ENCODE results near the gene ZNF467.

ZNF467 gene

DNA sequence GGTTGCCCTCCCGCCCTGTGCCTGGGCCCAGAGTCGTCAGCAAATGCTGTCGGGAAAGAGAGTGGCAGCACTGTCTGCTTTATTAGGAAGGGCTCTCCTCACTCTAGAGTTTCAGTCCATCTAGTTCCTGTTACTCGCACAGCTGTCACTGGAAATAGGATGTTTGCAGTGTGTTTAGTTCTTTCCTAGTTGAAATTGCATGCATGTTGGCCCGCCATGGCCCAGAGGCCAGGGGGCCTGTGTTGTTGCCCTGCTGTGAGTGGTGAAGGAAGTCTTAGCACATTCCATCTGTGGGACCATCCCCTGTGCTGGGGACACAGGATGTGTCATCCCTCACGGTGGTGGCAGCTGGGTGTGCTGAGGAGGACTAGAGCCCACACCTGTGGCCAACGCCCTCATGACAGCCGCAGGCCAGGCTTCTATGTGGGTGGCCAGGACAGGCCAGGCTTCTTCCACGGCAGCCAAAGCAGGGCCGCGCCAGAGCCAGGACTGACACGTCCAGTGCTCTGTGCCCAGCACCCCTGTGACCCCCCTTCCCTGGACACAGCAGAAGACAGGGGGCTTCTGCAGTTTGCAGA, 45.4 kb downstream of the ZNF467 start:
- no peak for DNase-seq (ENCODE audit: low spot score)

DNA sequence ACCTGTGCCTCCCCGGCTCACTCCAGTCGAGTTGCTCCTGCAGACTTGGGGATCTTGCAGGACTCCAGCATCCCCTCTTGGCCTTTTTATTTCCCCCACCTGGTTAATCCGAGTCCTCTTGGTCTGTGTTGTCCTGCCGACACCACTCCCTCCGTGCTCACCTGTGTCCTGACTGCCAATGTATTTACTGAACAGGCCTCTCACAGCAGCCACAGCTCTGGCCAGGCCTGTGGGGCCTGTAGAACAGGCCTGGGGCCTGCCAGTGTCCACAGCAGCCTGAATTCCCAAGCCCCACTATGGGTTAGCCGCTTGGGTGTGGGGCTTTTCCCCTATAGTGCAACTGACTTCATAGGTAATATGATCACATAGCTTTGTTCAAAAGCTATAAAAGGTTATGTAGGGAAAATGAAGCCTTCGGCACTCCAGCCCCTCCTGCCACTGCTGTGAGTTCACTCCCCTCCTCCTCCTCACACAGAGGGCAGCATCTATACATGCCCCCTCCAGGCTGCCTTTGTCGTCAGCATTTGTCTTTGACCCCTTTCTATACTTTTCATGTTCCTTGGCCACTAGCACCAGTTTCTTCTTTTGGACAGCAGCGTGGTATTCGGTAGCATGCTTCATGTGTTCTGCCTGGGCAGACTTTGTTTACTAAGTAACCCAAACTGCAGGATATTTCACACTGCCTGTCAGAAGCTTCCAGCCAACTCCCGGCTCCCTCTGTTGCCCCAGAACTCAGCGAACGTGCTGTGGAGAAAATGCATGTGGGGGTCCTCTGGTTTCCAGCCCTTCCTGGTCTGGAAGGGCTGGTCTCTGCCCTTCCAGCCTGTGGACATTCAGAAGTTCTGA, 46.1 kb downstream of the ZNF467 start:
- no peak for DNase-seq (ENCODE audit: low spot score)

DNA sequence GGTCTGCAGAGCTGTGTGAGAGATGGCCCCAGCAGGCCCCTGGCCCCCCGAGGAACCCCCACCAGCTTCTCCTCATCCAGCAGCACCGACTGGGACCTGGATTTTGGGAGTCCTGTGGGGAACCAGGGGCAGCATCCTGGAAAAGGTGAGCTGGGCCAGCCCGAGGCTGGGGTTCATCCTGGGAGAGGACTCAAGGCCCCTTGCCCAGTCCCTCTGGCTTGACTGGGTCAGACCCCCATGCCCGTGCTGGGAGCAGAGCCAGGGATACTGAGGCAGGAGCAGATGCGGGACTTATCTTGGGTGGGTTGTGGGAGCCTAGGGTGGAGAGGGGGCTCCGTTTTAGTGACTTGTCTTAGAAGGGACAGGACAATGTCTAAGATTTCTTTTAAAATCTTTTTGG, 47.5 kb downstream of the ZNF467 start:
- DNase-seq (ENCODE audit: low spot score): no peak

DNA sequence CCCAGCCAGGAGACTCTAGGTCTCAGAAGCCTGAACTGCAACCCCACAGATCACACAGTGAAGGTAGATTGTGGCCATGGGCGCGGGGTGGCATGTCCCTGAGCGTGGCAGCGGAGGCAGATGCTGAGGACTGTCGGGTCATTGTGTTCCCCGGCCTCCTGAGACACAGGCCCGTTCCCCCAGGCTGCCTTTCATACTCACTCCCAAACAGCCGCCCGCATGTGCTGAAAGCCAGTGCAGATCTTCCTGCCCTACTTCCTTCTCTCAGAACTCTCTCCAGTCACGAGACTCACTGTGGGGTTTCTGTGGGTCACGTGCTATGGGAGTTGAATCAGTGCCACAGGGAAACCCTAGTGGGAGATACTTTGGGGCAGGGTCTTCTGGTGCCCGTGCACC, 48.0 kb downstream of the ZNF467 start:
- DNase-seq (ENCODE audit: low spot score): no peak

DNA sequence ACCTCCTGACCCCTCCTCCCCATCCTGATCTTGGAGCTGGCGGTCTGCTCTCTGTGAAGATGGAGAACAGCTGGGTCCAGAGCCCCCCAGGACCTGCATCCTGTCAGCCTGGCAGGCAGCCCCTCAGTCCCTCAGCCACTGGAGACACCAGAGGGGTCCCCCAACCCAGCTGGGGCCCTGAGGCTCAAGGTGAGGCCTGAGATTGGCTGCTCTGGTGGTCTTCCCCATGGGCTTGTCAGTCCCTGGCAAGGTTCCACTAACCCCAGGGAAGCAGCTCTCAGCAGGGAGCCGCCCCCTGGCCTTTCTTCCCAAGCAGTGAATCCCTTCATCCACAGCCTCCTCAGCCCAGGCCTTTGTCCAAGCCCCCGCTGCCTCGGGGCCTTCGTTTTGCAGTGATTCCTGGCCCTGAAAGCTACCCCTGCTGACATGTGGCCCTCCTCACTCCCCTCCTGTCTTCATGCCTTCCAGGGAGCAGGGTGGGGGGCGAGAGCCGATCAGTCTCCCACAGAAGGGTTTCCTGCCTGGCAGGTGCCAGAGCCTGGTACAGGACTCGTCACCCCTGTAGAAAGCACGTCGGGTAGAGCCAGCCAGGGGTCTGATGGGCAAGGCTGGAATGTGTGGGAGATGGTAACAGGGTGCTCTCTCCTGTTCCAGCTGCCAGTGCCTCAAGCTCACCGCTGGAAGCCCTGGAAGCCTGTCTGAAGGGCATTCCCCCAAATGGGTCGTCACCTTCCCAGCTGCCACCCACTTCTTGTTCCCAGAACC, 48.5 kb downstream of the ZNF467 start:
- no peak for DNase-seq (ENCODE audit: low spot score)

DNA sequence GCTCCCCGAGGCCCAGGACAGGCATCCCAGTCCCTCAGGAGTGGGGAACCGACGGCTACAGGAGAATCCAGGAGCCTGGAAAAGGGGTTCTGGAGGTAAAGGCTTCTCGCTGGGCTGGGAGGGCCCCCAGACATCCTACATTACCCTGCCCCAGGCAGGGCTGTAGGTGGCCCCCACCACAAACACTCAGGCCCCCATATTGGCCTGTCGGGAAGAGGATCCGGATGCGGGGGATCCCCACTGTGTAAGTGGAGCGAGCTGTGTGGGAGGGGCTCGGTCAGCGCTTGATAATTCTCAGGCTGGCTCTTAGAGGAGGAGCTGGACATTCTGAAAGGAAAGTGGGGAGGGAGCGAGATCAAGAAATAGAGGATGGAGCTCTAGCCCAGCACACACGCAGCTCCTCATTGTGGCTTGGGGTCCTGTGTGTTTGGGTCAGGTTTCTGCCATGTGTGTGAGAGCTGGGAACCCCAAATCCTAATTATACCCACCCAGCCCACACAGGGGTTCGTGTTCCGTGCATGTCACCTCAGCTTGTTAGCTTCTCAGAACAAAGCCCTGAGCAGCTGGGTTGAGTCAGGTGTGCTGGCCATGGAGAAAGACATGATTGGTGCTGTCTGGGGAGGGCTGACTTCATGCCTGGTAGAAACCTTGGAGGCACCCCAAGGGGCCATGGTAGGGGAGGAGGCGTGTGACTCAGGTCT, 49.4 kb downstream of the ZNF467 start:
- no peak for DNase-seq (ENCODE audit: low spot score)

DNA sequence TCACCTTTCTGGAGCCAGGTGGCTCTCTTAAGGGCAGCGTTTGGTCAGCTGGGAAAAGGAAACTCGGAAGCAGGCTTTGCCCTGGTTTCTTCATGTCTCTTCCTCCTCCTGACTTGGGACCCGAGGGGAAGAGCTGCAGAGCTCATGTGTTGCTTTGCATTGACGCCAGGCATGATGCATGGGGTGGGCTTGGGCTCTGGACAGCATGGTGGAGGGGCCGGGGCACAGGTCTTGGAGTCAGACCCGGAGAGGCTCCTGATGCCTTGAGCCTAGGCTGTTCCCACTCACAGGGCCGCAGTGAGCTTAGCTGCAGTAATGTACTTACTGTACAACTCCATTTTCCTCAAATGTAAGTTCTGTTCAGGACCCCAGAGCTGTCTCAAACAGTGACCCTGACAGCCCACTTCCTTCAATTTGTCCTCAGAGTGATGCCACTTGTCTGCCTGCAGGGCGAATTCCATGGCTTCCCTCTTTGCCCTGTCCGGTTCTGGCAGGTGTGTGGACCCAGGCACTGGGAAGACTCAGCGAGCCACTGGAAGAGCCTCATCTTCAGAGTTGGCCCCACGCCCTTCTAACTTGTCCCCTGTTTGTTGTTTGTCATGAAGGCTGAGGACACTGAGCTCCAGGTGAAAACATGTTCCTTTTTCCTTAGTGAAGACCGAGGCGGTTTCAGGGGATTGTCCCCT, 50.2 kb downstream of the ZNF467 start:
- DNase-seq (ENCODE audit: low spot score): no peak

DNA sequence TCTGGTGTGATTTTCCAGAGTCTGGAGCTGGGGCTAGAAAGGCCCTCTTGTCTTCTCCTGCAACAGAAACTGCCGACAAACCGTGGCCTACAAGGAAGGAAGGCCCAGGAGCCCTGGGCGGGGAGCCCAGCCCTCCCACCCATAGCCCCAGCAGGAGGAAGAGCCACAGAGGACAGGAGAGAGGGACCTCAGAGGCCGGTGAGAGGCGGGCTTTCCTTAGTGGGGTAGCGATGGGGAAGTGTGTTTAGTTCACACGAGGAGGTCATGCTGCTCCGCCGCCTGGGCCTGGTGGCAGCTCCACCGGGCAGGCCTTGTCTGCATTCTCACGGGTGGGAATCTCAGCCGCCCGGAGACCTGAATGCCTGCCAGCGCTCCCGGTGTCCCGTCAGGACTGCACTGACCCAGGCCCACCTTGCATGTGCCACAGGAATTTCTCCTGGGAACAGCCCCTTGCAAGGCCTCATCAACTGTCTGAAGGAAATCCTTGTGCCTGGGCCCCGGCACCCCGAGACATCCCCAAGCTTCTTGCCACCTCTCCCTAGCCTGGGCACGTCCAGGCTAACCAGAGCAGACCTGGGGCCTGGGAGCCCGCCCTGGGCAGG, 50.9 kb downstream of the ZNF467 start:
- no peak for DNase-seq (ENCODE audit: low spot score)

DNA sequence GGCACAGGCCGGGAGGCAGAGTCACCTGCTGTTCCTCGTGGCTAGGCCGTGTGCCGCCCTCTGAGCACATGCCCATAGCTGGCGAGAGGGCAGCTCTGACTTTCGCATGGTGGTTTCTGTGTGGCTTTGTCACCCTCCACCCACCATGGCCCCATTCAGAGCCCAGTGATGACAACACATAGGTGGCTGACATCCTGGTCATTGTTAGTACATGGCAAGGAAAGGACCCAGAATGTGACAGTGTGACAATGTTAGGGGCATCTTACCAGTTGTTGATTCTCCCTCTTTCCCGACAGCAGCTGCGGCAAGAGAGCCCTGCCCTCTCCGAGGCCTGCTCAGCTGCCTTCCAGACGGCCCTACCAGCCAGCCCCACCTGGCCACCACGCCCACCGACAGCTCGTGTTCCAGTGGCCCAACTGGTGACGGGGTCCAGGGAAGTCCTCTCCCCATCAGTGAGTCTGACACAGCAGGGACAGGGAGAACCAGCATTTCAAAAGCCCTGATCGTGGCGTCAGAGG, 52.2 kb downstream of the ZNF467 start:
- no peak for DNase-seq (ENCODE audit: low spot score)

DNA sequence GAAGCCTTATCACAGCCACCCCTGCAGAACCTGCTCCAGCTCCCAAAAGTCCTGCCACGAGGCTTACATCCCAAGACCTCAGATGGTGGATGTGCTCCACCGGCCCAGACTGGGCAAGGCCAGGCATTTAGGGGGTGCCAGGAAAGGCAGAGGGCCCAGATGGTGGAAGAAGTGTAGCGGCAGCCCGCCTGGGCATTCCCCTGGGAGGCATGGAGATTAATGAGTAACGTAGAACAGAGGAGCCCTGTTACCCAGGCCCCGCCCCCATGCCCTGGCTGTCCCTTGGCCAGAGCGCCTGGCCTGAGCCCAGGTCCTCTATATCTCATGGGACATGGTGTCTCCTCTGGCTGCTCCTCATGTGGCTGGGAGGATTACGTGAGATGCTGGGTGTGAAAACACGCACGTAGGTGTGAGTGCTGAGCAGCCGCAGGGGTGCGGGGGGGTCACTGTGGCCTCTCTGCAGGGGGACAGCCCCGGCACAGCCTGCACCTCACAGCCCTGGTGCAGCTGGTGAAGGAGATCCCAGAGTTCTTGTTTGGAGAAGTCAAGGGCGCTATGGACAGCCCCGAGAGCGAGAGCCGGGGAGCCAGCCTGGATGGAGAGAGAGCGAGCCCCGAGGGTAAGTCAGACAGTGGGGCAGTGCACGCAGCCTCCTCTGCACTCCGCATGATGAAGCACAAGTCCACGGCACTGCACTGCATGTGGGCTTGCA, 52.9 kb downstream of the ZNF467 start:
- DNase-seq (ENCODE audit: low spot score): no peak

DNA sequence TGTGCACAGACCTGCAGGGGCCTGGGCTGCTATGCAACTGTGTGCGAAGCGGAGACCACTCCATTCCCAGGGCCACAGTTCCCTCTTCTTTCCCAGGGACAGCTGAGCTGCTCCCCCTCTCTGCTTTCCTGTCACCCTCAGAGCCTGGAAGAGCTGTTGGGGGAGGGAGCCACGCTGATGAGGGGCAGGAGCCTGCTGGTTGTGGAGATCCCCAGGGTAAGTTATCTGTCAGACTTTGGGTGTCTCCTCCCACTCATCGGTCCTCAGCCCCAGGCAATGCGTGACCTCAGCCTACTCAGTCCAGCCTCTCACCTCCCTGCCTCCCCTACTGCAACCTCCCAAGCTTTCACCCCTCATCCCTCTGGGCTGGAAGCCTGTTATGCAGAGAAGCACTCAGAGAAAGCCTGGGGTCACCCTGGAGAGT, 53.5 kb downstream of the ZNF467 start:
- DNase-seq (ENCODE audit: low spot score): no peak

DNA sequence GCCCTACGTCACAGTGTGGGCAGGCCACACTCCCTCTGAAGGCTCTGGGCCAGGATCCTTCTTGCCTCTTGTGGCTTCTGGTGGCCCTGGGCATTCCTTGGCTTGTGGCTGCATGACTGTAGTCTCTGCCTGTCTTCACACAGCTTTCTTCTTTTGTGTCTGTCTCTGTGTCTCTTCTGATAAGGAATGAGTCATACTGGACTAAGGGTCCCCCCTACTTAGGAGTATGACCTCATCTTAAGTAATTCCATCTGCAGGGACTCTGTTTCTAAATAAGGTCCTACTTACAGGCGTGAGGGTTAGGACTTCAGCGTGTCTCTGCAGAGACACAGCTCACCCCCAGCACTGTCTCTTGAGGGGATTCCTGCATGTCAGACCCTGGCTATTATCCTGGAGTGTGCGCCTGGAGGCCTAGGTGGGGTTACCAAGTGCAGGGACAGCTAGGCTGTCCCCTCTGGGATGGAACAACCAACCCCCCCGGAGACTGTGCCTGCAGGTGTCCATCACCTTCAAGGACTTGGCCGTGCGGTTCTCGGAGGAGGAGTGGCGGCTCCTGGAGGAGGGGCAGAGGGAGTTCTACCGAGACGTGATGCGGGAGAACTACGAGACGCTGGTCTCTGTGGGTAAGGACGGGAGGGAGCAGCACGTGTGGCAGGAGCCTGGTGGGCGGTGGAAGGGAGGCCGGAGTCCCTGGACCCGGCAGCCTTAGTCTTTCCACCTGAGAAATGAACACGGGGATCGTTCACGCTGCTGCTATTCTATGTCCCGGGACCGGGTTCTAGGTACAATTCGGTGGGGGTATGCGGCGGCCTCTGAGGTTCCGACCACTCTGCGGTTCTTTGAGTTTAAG, 54.1 kb downstream of the ZNF467 start:
- DNase-seq (ENCODE audit: low spot score): no peak

DNA sequence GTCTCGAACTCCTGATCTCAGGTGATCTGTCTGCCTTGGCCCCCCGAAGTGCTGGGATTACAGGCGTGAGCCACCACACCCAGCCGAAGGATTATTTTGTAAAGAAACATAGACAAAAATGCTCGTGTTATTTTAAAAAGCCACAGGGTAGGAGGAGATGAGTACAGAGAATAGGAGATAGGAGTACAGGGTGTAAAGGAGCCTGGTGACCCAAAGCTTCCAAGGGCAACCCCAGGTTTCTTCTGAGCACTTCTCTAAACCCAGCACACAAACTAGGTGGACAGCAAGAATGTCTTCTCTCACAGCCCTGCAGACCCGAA, 54.7 kb downstream of the ZNF467 start:
- DNase-seq (ENCODE audit: low spot score): no peak

DNA sequence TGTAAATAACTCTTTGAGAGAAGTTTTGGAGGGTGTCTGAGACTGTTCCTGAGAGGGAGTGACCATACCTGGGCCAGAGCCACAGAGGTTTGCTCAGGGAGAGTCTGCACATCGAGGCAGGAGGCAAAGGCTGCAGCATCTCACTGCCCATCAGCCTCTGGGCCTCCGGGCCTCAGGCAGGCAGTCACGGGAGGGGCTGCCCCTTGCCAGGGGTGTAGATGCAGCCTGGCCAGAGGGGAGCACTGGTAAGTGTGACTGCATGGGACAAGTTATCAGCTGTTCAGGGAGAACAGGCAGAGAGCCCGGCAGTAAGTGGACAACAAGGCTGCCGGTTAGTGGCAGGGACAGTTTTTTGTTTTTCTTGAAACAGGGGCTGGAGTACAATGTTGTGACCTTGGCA, 55.9 kb downstream of the ZNF467 start:
- DNase-seq (ENCODE audit: low spot score): no peak

DNA sequence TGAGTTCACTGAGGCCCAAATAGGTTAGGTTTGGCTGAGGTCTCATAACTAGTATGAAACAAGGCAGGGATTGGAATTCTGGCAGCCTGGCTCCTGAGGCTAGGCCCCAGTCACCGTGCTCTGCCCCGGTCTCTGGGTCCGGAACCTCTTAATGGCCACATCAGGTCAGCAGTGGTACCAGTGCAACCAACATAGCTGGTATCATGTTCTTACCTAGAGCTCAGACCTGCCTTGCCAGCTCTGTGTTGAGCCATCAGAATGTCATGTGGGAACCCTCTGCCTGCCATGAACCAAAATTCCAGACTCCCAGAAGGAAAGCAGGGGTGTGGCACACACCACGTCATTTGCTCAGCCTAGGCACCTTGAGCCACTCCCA, 56.5 kb downstream of the ZNF467 start:
- no peak for DNase-seq (ENCODE audit: low spot score)

DNA sequence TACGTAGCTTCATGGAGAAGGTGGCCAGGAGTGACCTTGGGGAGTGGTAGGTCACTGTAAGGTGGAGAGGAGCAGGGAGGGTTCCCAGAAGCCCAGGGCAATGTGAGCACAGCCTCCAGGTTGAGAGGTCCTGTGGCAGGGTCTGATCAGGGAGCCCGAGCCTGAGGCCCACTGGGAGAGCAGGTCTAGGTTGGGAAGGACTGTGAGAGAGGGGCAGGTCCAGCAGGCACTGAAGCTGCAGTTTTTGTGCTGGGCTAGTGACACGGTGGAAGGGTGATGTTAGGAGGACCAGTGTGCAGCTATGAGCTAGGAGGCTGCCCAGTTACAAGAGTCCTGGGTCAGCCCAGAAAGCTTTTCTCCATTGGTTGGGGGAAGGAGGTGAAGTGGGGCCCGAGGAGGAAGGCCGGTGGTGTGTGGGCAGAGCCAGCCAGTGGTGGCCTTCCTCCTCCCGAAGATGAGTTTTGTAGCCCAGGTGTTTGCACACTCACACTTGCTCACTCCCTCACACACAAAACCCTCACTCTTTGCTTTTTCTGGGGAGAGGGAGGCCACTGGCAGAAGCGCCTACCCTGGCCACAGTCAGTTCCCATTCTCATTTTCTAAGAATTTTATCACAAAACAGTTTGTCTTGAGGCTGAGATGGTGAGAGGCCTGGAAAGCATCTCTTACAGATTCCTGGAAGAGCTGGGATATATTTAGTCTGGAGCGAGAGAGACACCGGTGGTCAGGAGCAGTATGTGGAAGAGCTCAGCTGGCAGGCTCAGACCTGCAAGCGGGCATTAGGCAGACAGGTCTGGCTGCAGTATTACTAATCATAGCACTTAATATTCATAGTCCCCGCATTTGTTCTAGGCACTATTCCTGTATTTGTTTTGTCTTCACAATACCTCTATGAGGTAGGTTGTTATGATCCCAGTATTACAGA, 57.1 kb downstream of the ZNF467 start:
- DNase-seq (ENCODE audit: low spot score): no peak

DNA sequence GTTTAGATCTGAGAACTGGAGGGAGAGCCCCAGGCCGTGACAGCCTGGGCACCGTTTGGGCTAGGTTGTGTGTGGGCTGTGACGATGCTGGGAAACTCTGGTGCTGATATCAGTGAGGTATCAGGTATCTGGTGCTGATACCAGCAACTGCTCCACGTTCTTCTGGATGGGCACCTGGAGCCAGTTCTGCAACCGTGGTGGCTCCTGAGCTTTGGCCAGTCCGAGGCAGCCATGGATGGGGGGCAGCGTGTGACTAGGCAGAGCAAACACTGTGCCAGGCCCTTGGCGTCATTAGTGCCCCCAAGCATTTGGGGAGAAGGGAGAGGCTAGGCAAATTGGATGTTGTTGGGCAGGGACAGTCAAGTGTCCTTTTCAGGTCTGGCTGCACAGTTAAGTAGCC, 57.9 kb downstream of the ZNF467 start:
- DNase-seq (ENCODE audit: low spot score): no peak

DNA sequence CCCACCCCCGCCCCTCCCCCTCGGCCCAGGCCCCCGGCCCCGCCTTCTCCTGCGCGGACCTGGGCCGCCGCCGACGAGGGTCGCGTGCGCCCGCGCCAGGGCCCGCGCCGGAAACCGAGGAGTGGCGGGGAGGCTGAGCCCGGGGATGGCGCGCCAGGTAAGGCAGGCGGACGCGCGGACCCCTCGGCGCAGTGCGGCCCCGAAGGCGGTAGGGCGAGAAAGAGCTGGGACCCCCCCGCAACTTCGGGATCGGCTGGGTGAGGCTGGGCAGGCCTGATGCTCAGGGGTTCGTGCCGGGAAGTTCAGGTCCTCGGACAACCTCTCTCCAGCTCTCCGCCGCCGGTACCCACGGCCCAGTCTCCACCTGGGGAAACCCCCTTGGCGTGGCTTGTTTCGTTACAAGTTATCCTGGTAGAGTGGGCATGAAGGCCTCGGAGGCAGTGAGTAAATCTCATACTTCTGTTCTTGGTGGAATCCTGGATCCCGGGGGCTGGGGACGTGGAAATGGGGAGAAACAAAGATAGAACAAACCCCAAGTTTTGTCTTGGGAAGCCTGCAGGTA, 58.4 kb downstream of the ZNF467 start:
- peak; percentile 48 for DNase-seq (ENCODE audit: low spot score)
